ENCODE measurements around the gene ACOX3.

- TF ChIP-seq EP300 (IDR thresholded peaks at IDR 0.05) (no peak), SMC3 (IDR thresholded peaks at IDR 0.05) (no peak), FOSL2 (IDR thresholded peaks at IDR 0.05) (no peak), FOSL2 (CRISPR knock-in tag; IDR thresholded peaks at IDR 0.05) (no peak), CBX2 (IDR thresholded peaks at IDR 0.05; ENCODE audit: borderline replicate concordance, low read depth) (no peak)
- TF ChIP-seq, protein P1, sequence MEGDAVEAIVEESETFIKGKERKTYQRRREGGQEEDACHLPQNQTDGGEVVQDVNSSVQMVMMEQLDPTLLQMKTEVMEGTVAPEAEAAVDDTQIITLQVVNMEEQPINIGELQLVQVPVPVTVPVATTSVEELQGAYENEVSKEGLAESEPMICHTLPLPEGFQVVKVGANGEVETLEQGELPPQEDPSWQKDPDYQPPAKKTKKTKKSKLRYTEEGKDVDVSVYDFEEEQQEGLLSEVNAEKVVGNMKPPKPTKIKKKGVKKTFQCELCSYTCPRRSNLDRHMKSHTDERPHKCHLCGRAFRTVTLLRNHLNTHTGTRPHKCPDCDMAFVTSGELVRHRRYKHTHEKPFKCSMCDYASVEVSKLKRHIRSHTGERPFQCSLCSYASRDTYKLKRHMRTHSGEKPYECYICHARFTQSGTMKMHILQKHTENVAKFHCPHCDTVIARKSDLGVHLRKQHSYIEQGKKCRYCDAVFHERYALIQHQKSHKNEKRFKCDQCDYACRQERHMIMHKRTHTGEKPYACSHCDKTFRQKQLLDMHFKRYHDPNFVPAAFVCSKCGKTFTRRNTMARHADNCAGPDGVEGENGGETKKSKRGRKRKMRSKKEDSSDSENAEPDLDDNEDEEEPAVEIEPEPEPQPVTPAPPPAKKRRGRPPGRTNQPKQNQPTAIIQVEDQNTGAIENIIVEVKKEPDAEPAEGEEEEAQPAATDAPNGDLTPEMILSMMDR (IDR thresholded peaks at IDR 0.05), result peak; percentile 18; the same call in 1 of the 3 replicates
These were observed 12.0 kb downstream of the ACOX3 start for GRCh38 chr4:8428288-8429097.
